ENCODE data around the gene AUTS2. TPM values are rescaled to one million over a fixed set of nuclear protein-coding genes. Genes with fewer than 3 reads are reported as not detected.

The AUTS2 gene
- polyA plus RNA-seq, 1 donor from 2014 or later, result 97.3 TPM

DNA sequence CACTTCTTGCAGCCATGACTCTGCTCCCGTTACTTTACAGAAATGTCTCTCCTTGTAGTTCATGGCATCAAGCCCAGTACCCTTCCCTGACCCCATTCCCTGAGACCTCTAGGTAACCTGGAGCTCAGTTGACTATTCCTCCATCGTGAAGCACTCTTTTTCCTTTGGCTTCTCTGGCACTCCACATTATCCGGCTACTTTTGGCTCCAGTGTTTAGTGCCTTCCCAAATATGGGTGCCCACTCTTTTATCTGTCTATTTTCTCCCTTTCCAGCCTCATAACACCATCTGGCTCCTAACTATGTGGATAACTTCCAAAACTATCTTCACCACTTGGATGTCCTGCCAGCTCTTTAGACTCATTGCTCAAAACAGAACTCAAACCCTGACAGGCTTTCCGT is 788.9 kb downstream of the AUTS2 start:
- Histone ChIP-seq H3K36me3 (ENCODE audit: insufficient read depth, low read length) (no peaks in the 10 kb centered on the region), H3K79me2 (replicated peaks; ENCODE audit: insufficient read depth, low read length) (no peaks in the 10 kb centered on the region), H3K27ac (ENCODE audit: low read length) (no peak overlapping the region), H3K4me3 (ENCODE audit: low read length) (no peak overlapping the region), H3K9ac (ENCODE audit: low read length) (no peak overlapping the region), H3K9me3 (ENCODE audit: low read length) (no peaks in the 10 kb centered on the region), H2AFZ (ENCODE audit: low read depth, low read length) (no peak overlapping the region), H3K27me3 (ENCODE audit: insufficient read depth, low read depth, low read length) (no peaks in the 10 kb centered on the region), H3K4me2 (ENCODE audit: low read length) (no peak overlapping the region), H4K20me1 (ENCODE audit: insufficient read depth) (no peaks in the 10 kb centered on the region), H3F3A (ENCODE audit: insufficient read depth, low read length, poor library complexity, severe bottlenecking) (peaks cover 3% of the 10 kb centered on the region), H3K9me2 (ENCODE audit: insufficient read depth, low read length) (no peaks in the 10 kb centered on the region)
- TF ChIP-seq TAF1 (IDR thresholded peaks at IDR 0.05; ENCODE audit: low read depth) (no peak), POLR2AphosphoS5 (IDR thresholded peaks at IDR 0.05) (no peak), RAD21 (conservative IDR thresholded peaks at IDR 0.05) (no peak), SMC3 (conservative IDR thresholded peaks at IDR 0.05; ENCODE audit: poor library complexity) (no peak), EP300 (conservative IDR thresholded peaks at IDR 0.05; ENCODE audit: poor library complexity, severe bottlenecking) (no peak), EZH2 (IDR thresholded peaks at IDR 0.05; ENCODE audit: borderline replicate concordance, insufficient read depth, low read length, poor library complexity, severe bottlenecking) (no peak)
- TF ChIP-seq, protein P1, sequence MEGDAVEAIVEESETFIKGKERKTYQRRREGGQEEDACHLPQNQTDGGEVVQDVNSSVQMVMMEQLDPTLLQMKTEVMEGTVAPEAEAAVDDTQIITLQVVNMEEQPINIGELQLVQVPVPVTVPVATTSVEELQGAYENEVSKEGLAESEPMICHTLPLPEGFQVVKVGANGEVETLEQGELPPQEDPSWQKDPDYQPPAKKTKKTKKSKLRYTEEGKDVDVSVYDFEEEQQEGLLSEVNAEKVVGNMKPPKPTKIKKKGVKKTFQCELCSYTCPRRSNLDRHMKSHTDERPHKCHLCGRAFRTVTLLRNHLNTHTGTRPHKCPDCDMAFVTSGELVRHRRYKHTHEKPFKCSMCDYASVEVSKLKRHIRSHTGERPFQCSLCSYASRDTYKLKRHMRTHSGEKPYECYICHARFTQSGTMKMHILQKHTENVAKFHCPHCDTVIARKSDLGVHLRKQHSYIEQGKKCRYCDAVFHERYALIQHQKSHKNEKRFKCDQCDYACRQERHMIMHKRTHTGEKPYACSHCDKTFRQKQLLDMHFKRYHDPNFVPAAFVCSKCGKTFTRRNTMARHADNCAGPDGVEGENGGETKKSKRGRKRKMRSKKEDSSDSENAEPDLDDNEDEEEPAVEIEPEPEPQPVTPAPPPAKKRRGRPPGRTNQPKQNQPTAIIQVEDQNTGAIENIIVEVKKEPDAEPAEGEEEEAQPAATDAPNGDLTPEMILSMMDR (IDR thresholded peaks at IDR 0.05; ENCODE audit: poor library complexity, severe bottlenecking), result no peak

DNA sequence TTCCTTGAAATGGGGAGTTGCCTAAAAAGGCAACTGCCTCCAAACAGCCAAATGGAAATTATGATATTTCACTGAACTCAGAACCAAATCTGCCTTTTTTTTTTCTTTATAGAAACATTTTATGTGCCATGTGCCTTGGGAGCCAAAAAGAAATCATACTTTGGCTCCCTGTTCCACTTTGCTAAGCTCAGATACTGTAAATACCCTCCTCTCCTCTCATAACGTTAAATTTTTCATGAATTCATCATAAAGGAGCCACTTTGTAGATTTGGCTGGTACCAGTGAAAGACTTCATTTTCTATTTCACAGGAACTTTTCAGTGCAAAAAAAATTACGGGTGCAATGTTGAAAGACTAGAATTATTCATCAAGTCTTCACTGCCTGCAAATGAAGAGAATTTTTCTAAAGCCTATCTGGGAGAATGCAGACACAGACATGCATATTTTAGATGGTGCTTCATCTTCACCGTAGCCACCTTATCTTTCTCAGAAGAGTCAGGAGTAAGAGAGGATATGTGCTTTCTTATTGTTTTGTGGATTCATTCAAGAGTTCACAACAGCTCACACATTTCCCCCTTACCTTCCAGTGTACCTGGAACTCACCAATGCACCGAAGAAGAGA is 791.4 kb downstream of the AUTS2 start:
- Histone ChIP-seq H3K27ac (ENCODE audit: low read length) (no peak overlapping the region), H3K9me3 (ENCODE audit: low read length) (no peaks in the 10 kb centered on the region), H3K4me3 (ENCODE audit: low read length) (no peak overlapping the region), H2AFZ (ENCODE audit: low read depth, low read length) (no peak overlapping the region), H3K9me2 (ENCODE audit: insufficient read depth, low read length) (no peaks in the 10 kb centered on the region), H3K4me2 (ENCODE audit: low read length) (no peak overlapping the region), H3K27me3 (ENCODE audit: insufficient read depth, low read depth, low read length) (no peaks in the 10 kb centered on the region), H4K20me1 (ENCODE audit: insufficient read depth) (no peaks in the 10 kb centered on the region), H3K9ac (ENCODE audit: low read length) (no peak overlapping the region), H3K36me3 (ENCODE audit: insufficient read depth, low read length) (no peaks in the 10 kb centered on the region), H3F3A (ENCODE audit: insufficient read depth, low read length, poor library complexity, severe bottlenecking) (peaks cover 3% of the 10 kb centered on the region), H3K79me2 (replicated peaks; ENCODE audit: insufficient read depth, low read length) (no peaks in the 10 kb centered on the region)
- TF ChIP-seq EZH2 (IDR thresholded peaks at IDR 0.05; ENCODE audit: borderline replicate concordance, insufficient read depth, low read length, poor library complexity, severe bottlenecking) (no peak), SMC3 (conservative IDR thresholded peaks at IDR 0.05; ENCODE audit: poor library complexity) (no peak)

DNA sequence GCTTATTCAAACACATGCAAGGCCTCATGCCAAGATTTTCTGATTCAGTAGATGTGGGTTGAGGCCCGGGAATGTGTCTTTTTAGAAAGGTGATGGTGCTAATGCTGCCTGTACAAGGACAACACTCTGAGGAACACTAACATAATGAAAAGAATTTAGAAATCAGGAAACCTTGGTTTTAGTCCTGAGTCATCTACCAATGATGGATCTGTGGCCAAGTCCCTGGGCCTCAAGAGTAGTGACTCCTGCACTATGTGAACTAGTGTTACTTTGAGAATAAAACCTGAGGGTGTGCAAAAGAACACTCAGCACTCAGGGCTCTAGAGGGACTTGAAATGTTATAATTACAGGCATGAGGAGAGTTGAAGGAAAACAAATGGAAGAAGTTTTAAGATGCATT is 792.0 kb downstream of the AUTS2 start:
- Histone ChIP-seq H3K79me2 (replicated peaks; ENCODE audit: insufficient read depth, low read length) (no peaks in the 10 kb centered on the region), H3K9me3 (ENCODE audit: low read length) (no peaks in the 10 kb centered on the region), H3K36me3 (ENCODE audit: insufficient read depth, low read length) (no peaks in the 10 kb centered on the region), H3K27me3 (ENCODE audit: insufficient read depth, low read depth, low read length) (no peaks in the 10 kb centered on the region), H3K9me2 (ENCODE audit: insufficient read depth, low read length) (no peaks in the 10 kb centered on the region), H4K20me1 (ENCODE audit: insufficient read depth) (no peaks in the 10 kb centered on the region), H2AFZ (ENCODE audit: low read depth, low read length) (no peak overlapping the region), H3K9ac (ENCODE audit: low read length) (no peak overlapping the region), H3K4me3 (ENCODE audit: low read length) (no peak overlapping the region), H3F3A (ENCODE audit: insufficient read depth, low read length, poor library complexity, severe bottlenecking) (peaks cover 3% of the 10 kb centered on the region), H3K4me2 (ENCODE audit: low read length) (no peak overlapping the region), H3K27ac (ENCODE audit: low read length) (no peak overlapping the region)
- no peak for TF ChIP-seq TAF1 (IDR thresholded peaks at IDR 0.05; ENCODE audit: low read depth)
- TF ChIP-seq EZH2 (IDR thresholded peaks at IDR 0.05; ENCODE audit: borderline replicate concordance, insufficient read depth, low read length, poor library complexity, severe bottlenecking), result no peak
- no peak for TF ChIP-seq RAD21 (conservative IDR thresholded peaks at IDR 0.05)
- TF ChIP-seq, protein P1 (IDR thresholded peaks at IDR 0.05; ENCODE audit: poor library complexity, severe bottlenecking), result no peak
- TF ChIP-seq, protein P2, sequence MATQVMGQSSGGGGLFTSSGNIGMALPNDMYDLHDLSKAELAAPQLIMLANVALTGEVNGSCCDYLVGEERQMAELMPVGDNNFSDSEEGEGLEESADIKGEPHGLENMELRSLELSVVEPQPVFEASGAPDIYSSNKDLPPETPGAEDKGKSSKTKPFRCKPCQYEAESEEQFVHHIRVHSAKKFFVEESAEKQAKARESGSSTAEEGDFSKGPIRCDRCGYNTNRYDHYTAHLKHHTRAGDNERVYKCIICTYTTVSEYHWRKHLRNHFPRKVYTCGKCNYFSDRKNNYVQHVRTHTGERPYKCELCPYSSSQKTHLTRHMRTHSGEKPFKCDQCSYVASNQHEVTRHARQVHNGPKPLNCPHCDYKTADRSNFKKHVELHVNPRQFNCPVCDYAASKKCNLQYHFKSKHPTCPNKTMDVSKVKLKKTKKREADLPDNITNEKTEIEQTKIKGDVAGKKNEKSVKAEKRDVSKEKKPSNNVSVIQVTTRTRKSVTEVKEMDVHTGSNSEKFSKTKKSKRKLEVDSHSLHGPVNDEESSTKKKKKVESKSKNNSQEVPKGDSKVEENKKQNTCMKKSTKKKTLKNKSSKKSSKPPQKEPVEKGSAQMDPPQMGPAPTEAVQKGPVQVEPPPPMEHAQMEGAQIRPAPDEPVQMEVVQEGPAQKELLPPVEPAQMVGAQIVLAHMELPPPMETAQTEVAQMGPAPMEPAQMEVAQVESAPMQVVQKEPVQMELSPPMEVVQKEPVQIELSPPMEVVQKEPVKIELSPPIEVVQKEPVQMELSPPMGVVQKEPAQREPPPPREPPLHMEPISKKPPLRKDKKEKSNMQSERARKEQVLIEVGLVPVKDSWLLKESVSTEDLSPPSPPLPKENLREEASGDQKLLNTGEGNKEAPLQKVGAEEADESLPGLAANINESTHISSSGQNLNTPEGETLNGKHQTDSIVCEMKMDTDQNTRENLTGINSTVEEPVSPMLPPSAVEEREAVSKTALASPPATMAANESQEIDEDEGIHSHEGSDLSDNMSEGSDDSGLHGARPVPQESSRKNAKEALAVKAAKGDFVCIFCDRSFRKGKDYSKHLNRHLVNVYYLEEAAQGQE (IDR thresholded peaks at IDR 0.05; ENCODE audit: borderline replicate concordance), result no peak
- no peak for TF ChIP-seq EP300 (conservative IDR thresholded peaks at IDR 0.05; ENCODE audit: poor library complexity, severe bottlenecking)
- no peak for TF ChIP-seq POLR2AphosphoS5 (IDR thresholded peaks at IDR 0.05)
- TF ChIP-seq MXI1 (conservative IDR thresholded peaks at IDR 0.05; ENCODE audit: poor library complexity, severe bottlenecking), result no peak
- no peak for TF ChIP-seq SMC3 (conservative IDR thresholded peaks at IDR 0.05; ENCODE audit: poor library complexity)
